Measurements from ENCODE around the gene NPC2. TPM values are rescaled to one million over a fixed set of nuclear protein-coding genes. Genes with fewer than 3 reads are reported as not detected.
A peak's percentile ranks its signal among the peaks of the same experiment; 100 is the strongest.

The NPC2 gene
- total and polyA plus RNA-seq, 5 donors = 116 to 170 (median 121) TPM

DNA sequence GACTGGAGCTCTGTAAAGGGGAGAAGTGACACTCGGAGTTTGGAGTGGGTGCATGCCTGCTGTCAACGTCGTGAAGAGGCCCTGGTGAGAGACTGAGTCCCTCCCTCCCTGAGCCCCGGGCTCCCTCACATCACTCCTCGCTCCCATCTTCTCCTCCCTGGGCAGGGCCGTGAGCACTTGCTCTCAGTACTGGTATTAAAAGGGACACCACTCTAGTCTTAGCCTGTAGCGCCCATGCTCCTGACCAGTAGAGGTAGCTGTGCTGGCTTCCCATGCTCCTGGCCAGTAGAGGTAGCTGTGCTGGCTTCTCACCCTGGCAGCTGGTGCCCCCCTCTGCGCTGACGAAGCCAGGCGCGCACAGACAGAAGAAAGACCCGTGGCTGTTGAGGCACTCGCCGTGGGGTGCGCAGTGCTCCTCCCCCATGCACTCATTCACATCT lies 15.2 kb upstream of the NPC2 start:
- peak in 1 of 3 donors; percentile 39 for DNase-seq
- Histone ChIP-seq H3K4me1 (ENCODE audit: control insufficient read depth, insufficient read depth, low read length) (no peaks in the 10 kb centered on the region), H3K27ac (ENCODE audit: low read length) (no peak overlapping the region), H3K27me3 (ENCODE audit: control insufficient read depth, insufficient read depth) (no peaks in the 10 kb centered on the region), H3K9me3 (ENCODE audit: control insufficient read depth, low read length) (no peaks in the 10 kb centered on the region), H3K4me3 (ENCODE audit: low read length) (no peak overlapping the region)
- intact Hi-C loops (cut with DNase I) = loop anchor here in 1 of 4 donors (10.0 kb wide), 1 partner anchor 106 kb away; the partner anchor contains the start of gene LTBP2
- ATAC-seq = no peak
- WGBS = 51% methylated on average over 15 of the region's 15 CpGs

DNA sequence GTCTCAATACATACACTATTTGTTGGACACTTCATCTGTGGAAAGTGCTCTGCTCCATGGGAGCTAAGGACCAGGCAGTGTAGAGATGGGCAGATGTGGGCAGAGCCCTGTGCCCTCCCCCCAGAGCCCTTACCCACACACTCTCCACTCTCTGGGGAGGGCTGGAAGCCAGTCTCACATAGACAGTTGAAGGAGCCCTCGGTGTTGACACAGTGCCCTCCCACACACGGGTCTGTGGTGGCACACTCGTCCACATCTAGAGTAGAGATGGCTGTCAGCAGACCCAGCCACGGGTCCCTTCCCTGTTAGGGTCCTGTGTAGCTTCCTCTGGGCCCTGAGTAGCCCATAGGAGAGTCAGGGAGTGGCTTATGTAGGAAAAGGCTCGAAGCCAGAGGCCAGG lies 14.7 kb upstream of the NPC2 start:
- Histone ChIP-seq H3K27me3 (ENCODE audit: control insufficient read depth, insufficient read depth) (no peaks in the 10 kb centered on the region), H3K4me1 (ENCODE audit: control insufficient read depth, insufficient read depth, low read length) (no peaks in the 10 kb centered on the region), H3K9me3 (ENCODE audit: control insufficient read depth, low read length) (no peaks in the 10 kb centered on the region), H3K4me3 (ENCODE audit: low read length) (no peak overlapping the region), H3K27ac (ENCODE audit: low read length) (no peak overlapping the region)
- 55% methylated on average over 5 of the region's 5 CpGs for WGBS
- DNase-seq = peak in 1 of 3 donors; percentile 31
- intact Hi-C loops (cut with DNase I) = loop anchor here in 1 of 4 donors (10.0 kb wide), 1 partner anchor 107 kb away; the partner anchor contains the start of gene LTBP2
- no peak for ATAC-seq

DNA sequence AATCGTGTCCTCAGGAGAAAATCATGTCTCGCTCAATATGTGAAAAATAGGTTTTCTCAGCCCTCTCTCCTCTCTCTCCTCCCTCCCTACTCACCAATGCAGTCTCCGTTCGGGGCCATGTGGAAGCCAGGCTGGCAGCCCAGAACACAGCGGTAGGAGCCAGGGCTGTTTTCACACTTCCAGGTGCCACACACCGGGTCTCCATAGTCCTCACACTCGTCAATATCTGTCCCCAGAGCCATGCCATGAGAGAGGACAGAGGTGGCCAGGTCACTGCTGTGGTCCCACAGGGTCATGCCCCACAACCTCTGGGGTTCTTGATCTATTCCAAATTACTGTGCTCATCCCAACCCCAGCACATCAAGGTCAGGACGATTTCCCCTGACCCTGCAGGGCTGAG lies 14.0 kb upstream of the NPC2 start:
- Histone ChIP-seq H3K4me1 (ENCODE audit: control insufficient read depth, insufficient read depth, low read length) (no peaks in the 10 kb centered on the region), H3K27me3 (ENCODE audit: control insufficient read depth, insufficient read depth) (no peaks in the 10 kb centered on the region), H3K4me3 (ENCODE audit: low read length) (no peak overlapping the region), H3K9me3 (ENCODE audit: control insufficient read depth, low read length) (no peaks in the 10 kb centered on the region), H3K27ac (ENCODE audit: low read length) (no peak overlapping the region)
- intact Hi-C loops (cut with DNase I) = loop anchor here in 1 of 4 donors (10.0 kb wide), 1 partner anchor 108 kb away; the partner anchor contains the start of gene LTBP2
- 65% methylated on average over 8 of the region's 8 CpGs for WGBS
- DNase-seq (no peak), ATAC-seq (no peak)

DNA sequence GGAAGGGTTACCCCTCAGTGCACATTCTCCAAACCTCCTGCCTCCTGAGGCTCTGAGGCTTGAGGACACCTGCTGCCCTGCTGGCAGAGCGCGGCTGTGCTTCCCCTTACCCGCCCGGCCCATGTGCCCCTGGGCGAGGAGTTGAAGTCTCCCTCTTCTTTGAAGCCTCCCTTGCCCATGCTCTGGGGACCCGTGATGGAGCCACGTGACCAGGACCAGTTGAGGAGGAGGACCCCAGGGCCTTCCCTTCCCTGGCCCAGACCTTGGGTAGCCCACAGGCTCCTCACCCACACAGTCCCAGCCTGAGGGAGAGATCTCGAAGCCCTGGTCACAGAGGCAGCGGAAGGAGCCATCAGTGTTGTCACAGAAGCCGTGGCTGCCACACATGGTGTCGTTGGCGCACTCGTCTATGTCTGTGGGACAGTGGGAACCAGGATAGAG lies 13.3 kb upstream of the NPC2 start:
- no peaks in the 10 kb centered on the region for H3K27me3 ChIP-seq (ENCODE audit: control insufficient read depth, insufficient read depth)
- ATAC-seq = no peak
- no peak overlapping the region for H3K27ac ChIP-seq (ENCODE audit: low read length)
- peak in 2 of 3 donors; percentile 35 to 40 for DNase-seq
- H3K4me1 ChIP-seq (ENCODE audit: control insufficient read depth, insufficient read depth, low read length) = no peaks in the 10 kb centered on the region
- WGBS = 85% methylated on average over 13 of the region's 13 CpGs
- H3K9me3 ChIP-seq (ENCODE audit: control insufficient read depth, low read length) = no peaks in the 10 kb centered on the region
- intact Hi-C loops (cut with DNase I) = loop anchor here in 1 of 4 donors (10.0 kb wide), 1 partner anchor 108 kb away; the partner anchor contains the start of gene LTBP2
- H3K4me3 ChIP-seq (ENCODE audit: low read length) = no peak overlapping the region

DNA sequence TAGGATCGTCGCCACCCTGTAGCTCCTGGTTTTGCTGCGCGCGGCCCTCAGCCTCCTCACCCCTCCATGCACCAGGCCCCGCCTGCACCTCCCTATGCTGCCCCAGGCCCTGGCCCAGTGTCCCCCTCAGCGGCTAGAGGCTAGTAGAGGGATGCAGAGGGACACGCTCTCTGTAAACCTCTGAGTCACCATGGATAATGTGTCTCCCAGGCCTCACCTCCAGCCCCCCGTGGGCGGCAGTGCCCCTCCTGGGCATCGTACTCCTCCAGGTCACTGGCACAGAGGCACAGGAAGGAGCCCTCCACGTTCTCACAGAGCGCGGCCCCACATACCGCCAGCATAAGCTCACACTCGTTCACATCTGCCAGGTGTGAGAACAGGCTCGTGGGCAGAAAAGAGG lies 12.7 kb upstream of the NPC2 start:
- ATAC-seq (no peak), DNase-seq (peak in 2 of 3 donors; percentile 22 to 43)
- 84% methylated on average over 17 of the region's 17 CpGs for WGBS
- Histone ChIP-seq H3K4me3 (ENCODE audit: low read length) (no peak overlapping the region), H3K9me3 (ENCODE audit: control insufficient read depth, low read length) (no peaks in the 10 kb centered on the region), H3K27ac (ENCODE audit: low read length) (no peak overlapping the region), H3K27me3 (ENCODE audit: control insufficient read depth, insufficient read depth) (no peaks in the 10 kb centered on the region), H3K4me1 (ENCODE audit: control insufficient read depth, insufficient read depth, low read length) (no peaks in the 10 kb centered on the region)
- intact Hi-C loops (cut with DNase I) = loop anchor here in 1 of 4 donors (10.0 kb wide), 1 partner anchor 109 kb away; the partner anchor contains the start of gene LTBP2

DNA sequence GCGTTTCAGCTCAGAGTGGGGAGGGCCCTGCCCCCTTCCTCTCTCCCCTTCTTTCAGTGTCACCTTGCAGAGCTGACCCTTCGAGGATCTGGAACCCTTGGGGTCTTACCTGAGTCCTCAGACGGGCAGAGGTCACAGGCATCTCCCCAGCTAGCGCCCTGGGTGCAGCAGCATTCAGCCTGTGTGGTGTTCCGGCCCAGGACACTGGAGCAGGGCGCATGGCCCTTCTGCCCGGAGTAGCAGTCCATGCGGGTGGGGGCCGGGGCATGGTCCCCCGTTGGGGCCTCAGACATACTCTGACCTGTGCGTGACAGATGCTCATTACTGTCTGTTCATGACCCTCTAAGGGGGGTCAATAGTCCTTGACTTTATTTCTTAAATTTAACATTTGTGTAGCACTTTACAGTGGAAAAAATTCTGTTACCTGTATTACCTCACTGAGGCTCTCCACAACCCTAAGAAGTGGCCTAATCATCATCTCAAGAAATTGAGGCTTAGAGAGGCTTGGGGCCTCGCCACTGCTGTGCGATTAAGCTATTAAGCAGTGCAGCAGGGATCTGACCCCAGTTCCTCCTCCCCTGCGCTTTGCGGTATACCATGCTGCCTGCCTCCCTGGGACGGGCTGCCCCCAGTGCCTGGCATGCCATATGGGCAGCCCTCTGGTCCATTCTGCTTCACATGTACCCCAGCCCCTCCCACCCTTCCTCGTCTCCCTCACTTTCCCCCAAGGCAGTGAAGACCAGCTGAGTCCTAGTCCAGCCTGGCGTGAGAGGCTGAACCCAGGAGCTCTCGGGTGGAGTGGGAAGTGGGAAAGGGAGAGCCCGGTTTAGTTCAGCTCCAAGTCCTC lies 12.0 kb upstream of the NPC2 start:
- H3K4me1 ChIP-seq (ENCODE audit: control insufficient read depth, insufficient read depth, low read length) = no peaks in the 10 kb centered on the region
- 87% methylated on average over 20 of the region's 20 CpGs for WGBS
- ATAC-seq (no peak), DNase-seq (peak in 1 of 3 donors; percentile 46)
- no peaks in the 10 kb centered on the region for H3K27me3 ChIP-seq (ENCODE audit: control insufficient read depth, insufficient read depth)
- intact Hi-C loops (cut with DNase I) = loop anchor here in 3 of 4 donors (5.0 to 10.0 kb wide), 2 partner anchors 107 to 110 kb away; partner anchors contain the start of gene LTBP2 (in 3 of the 3)
- no peaks in the 10 kb centered on the region for H3K9me3 ChIP-seq (ENCODE audit: control insufficient read depth, low read length)
- no peak overlapping the region for H3K27ac ChIP-seq (ENCODE audit: low read length)
- H3K4me3 ChIP-seq (ENCODE audit: low read length) = no peak overlapping the region

DNA sequence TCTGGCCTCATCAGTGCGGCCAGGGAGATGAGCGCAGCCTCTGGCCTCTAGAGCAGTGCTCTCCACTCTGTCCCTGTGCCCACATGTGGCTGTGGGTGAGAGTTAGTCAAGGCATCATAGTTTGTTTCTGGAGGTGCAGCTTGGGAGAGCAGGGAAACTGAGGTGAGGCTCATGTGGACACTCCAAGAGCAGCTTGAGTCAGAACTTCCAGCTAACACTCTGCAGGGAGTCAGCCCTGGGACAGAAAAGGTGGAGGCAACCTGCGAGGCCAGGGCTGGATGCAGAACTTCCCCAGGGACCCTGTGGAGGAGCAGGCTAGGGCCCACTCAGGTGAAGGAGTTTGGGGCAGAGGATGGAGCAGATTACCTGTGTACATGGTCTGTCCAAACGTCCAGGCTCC lies 11.3 kb upstream of the NPC2 start:
- no peak overlapping the region for H3K27ac ChIP-seq (ENCODE audit: low read length)
- no peaks in the 10 kb centered on the region for H3K27me3 ChIP-seq (ENCODE audit: control insufficient read depth, insufficient read depth)
- intact Hi-C loops (cut with DNase I) = loop anchor here in 3 of 4 donors (5.0 to 10.0 kb wide), 2 partner anchors 108 to 110 kb away; partner anchors contain the start of gene LTBP2 (in 3 of the 3)
- no peak for DNase-seq
- no peak for ATAC-seq
- H3K4me1 ChIP-seq (ENCODE audit: control insufficient read depth, insufficient read depth, low read length) = no peaks in the 10 kb centered on the region
- WGBS = 86% methylated on average over 4 of the region's 4 CpGs
- no peaks in the 10 kb centered on the region for H3K9me3 ChIP-seq (ENCODE audit: control insufficient read depth, low read length)
- H3K4me3 ChIP-seq (ENCODE audit: low read length) = no peak overlapping the region

DNA sequence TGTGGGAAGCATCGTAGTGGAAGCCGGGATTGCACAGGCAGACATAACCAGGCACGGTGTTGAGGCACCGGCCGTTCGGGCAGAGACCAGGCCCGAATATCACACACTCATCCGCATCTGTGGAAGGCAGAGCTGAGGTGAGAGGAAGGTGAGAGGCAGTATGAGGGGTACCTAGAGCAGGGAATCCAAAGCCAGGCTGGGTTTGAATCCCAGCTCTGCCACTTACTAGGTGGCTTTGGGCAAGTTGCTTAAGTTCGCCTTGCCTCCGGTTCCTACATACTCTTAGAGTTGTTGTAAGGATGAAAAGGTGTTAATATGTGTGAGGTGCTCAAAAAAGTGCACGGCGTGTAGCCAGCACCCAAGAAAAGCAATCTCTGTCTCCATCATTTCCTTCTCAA lies 10.8 kb upstream of the NPC2 start:
- Histone ChIP-seq H3K27me3 (ENCODE audit: control insufficient read depth, insufficient read depth) (no peaks in the 10 kb centered on the region), H3K4me1 (ENCODE audit: control insufficient read depth, insufficient read depth, low read length) (no peaks in the 10 kb centered on the region), H3K27ac (ENCODE audit: low read length) (no peak overlapping the region), H3K9me3 (ENCODE audit: control insufficient read depth, low read length) (no peaks in the 10 kb centered on the region), H3K4me3 (ENCODE audit: low read length) (no peak overlapping the region)
- WGBS = 93% methylated on average over 12 of the region's 12 CpGs
- peak in 1 of 3 donors; percentile 13 for DNase-seq
- no peak for ATAC-seq
- intact Hi-C loops (cut with DNase I) = loop anchor here in 3 of 4 donors (5.0 to 10.0 kb wide), 2 partner anchors 108 to 111 kb away; partner anchors contain the start of gene LTBP2 (in 3 of the 3)

DNA sequence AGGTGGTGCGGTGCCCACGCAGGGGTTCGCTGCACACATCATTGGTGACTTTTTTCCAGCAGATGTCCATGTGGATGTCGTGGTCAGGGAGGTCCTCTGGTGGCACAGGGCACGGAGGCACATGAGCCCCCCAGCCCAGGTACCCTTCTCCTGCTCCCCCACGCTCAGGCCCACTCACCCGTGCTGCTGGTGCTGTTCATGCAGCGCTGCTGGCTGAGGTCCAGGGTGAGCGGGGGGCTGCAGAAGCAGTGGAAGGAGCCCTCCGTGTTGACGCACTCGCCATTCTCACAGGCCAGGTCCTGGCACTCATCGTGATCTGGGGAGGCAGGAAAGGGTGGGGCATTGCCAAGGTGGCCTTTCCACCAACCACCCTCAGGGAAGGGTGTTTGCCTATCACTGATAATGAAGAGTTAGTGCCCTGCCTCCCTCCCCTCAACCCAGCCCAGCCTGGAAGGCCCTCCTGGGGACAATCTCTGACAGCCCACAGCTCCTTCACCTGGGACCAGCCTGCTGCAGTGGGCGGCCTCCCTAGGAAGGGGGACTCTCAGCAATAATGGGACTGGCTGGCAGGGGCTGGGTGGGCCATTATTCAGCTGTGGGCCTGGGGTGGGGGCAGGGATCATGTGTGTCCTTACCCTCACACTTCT lies 10.3 kb upstream of the NPC2 start:
- ATAC-seq (no peak), DNase-seq (peak in 2 of 3 donors; percentile 57 to 72)
- no peaks in the 10 kb centered on the region for H3K27me3 ChIP-seq (ENCODE audit: control insufficient read depth, insufficient read depth)
- WGBS = 85% methylated on average over 14 of the region's 14 CpGs
- H3K4me1 ChIP-seq (ENCODE audit: control insufficient read depth, insufficient read depth, low read length) = no peaks in the 10 kb centered on the region
- H3K4me3 ChIP-seq (ENCODE audit: low read length) = no peak overlapping the region
- intact Hi-C loops (cut with DNase I) = loop anchor here in 3 of 4 donors (5.0 to 10.0 kb wide), 2 partner anchors 109 to 111 kb away; partner anchors contain the start of gene LTBP2 (in 3 of the 3)
- H3K27ac ChIP-seq (ENCODE audit: low read length) = no peak overlapping the region
- H3K9me3 ChIP-seq (ENCODE audit: control insufficient read depth, low read length) = no peaks in the 10 kb centered on the region

DNA sequence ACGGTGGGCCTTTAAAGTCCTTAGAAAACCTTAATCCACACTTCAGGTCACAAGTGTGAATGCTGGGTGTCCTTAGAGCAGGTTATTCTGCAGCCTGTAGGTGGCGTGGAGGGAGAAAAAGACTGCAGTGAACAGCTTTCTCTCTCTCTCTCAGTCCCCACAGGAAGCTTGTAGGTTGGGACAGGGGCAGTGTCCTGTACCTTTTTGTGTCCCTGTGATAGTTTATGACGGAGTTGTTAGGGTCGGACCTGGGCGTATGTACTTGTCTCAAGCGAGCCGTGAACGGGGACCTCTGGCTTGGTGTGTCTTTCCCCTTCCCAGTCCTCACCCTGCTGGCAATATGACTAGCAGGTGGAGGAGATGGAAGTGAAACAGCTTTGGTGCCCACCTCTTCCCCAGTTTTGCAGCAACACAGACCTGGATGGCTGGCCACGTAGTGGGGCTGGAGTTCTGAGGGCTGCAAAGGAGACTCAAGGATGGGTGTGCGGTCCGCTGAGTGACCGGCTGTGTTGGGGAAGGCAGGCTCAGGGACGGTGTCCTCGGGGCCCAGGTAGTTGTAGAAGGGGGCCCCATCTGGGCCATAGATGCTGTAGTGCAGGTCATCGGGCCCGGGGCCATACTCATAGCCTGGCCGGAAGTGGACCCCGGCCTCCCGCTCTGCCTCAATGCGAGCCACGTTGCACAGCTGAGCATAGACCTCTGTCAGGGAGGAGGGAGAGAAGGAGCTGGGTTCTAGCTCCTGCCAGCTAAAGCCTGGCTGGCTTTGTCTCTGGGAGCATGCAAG lies 9.3 kb upstream of the NPC2 start:
- DNase-seq (peak in 2 of 3 donors; percentile 39 to 43), ATAC-seq (peak; percentile 35)
- H3K4me3 ChIP-seq (ENCODE audit: low read length) = no peak overlapping the region
- intact Hi-C loops (cut with DNase I) = loop anchor here in 3 of 4 donors (5.0 to 10.0 kb wide), 2 partner anchors 110 to 112 kb away; partner anchors contain the start of gene LTBP2 (in 3 of the 3)
- H3K27ac ChIP-seq (ENCODE audit: low read length) = no peak overlapping the region
- 81% methylated on average over 21 of the region's 21 CpGs for WGBS
- no peaks in the 10 kb centered on the region for H3K9me3 ChIP-seq (ENCODE audit: control insufficient read depth, low read length)
- H3K27me3 ChIP-seq (ENCODE audit: control insufficient read depth, insufficient read depth) = no peaks in the 10 kb centered on the region
- no peaks in the 10 kb centered on the region for H3K4me1 ChIP-seq (ENCODE audit: control insufficient read depth, insufficient read depth, low read length)

All from right cardiac atrium (tissue), 5 donors.